ENCODE measurements around the gene CPEB1. TPM values are rescaled to one million over a fixed set of nuclear protein-coding genes. Genes with fewer than 3 reads are reported as not detected.

The CPEB1 gene
- total and polyA plus RNA-seq, 2 of the 13 experiments (the other 11 are each of a cell fraction or from before 2014, with no cell fraction given): 0.03 to 0.07 TPM

- H3K9me3 ChIP-seq (ENCODE audit: low read length): no peaks in the 10 kb centered on the region
- 32% methylated on average over 6 of the region's 6 CpGs for WGBS (ENCODE audit: low lambda C conversion rate)
- BruUV-seq (replicated peaks): no TSS peak
- H3K9ac ChIP-seq (ENCODE audit: insufficient read depth, low read depth, low read length): no peak overlapping the region
- TF ChIP-seq FOXP4 (CRISPR knock-in tag; IDR thresholded peaks at IDR 0.05) (no peak), ZNF672 (CRISPR knock-in tag; IDR thresholded peaks at IDR 0.05) (no peak), SKIL (CRISPR knock-in tag; IDR thresholded peaks at IDR 0.05; ENCODE audit: borderline replicate concordance) (no peak), SUZ12 (IDR thresholded peaks at IDR 0.05; ENCODE audit: low read depth, low read length) (no peak), USF2 (IDR thresholded peaks at IDR 0.05; ENCODE audit: low read depth, low read length) (no peak), USF2 (CRISPR knock-in tag; IDR thresholded peaks at IDR 0.05; ENCODE audit: borderline replicate concordance) (no peak), ZNF354B (CRISPR knock-in tag; IDR thresholded peaks at IDR 0.05) (no peak), PBX3 (CRISPR knock-in tag; IDR thresholded peaks at IDR 0.05; ENCODE audit: borderline replicate concordance) (no peak)
- 0 out of 2 replicates have a peak, but pooled peaks cover 5% of the 10 kb centered on the region for H3K4me1 ChIP-seq (ENCODE audit: insufficient read depth, low read length)
- no peak overlapping the region for H3K4me2 ChIP-seq (ENCODE audit: low read depth, low read length)
- H3K4me3 ChIP-seq (replicated peaks in 1 of 3; ENCODE audit: insufficient read depth in 1 of 3, low read depth in 2 of 3, low read length in 3 of 3): no peak overlapping the region
- no peak overlapping the region for H2AFZ ChIP-seq (ENCODE audit: low read length)
- FAIRE-seq (no peak), ATAC-seq (no peak), DNase-seq (ENCODE audit: low spot score) (no peak)
- H4K20me1 ChIP-seq (ENCODE audit: insufficient read depth, low read length): no peaks in the 10 kb centered on the region
- CTCF ChIA-PET (ENCODE audit: low intra/inter-chr PET ratio, low total read pairs): no interaction called here
- H3K36me3 ChIP-seq (replicated peaks in 1 of 2; ENCODE audit: control insufficient read depth in 1 of 2, insufficient read depth in 2 of 2, low read length in 2 of 2): no peaks in the 10 kb centered on the region
- intact Hi-C loops (cut with micrococcal nuclease; ENCODE audit: unreplicated experiment) (no loop called here), in situ Hi-C loops (cut with HindIII; ENCODE audit: extremely low pct_ligation_motif_present, low pct_unique_long_range_greater_than_20kb) (loop anchor here (10.0 kb wide), 1 partner anchor 469 kb away; the partner anchor contains the start of gene C15orf40)
- no peak overlapping the region for H3K27ac ChIP-seq (ENCODE audit: extremely low read length, insufficient read depth, low read length)
- POLR2A ChIA-PET: no interaction called here
- H3K27me3 ChIP-seq (ENCODE audit: control insufficient read depth in 1 of 2, insufficient read depth in 2 of 2, low read length in 2 of 2): peaks cover 1 to 7% of the 10 kb centered on the region in 2 experiments; a peak in 2 of 5 replicates
- no peaks in the 10 kb centered on the region for H3K79me2 ChIP-seq (ENCODE audit: insufficient read depth, low read length)
Measured at GRCh38 chr15:82545478-82545877, 101.7 kb downstream of the CPEB1 start.

All from HepG2 (cell line).